ENCODE data around the gene KLHDC1. TPM values are rescaled to one million over a fixed set of nuclear protein-coding genes. Genes with fewer than 3 reads are reported as not detected.

Gene KLHDC1
- total RNA-seq, 1 experiment from 2014 or later, result 0.98 TPM

GRCh38 chr14:49687942-49688700 lies 4.8 kb upstream of the KLHDC1 start, which contains the start of gene POLE2:
Gene POLE2, minus strand, starts transcription at chr14:49688214. Its CDS starts 11 bp downstream, at chr14:49688203.
- H3K9me3 ChIP-seq, result no peaks in the 10 kb centered on the region
- ChIA-PET POLR2A (interaction anchor here (0.9 to 1.7 kb wide), 8 partner anchors 29 to 102 kb away, joined by 3 to 15 read pairs (median 4); partner anchors contain the start of genes KLHDC2 and RPS29), CTCF (interaction anchor here (1.3 to 1.7 kb wide), 4 partner anchors 54 to 164 kb away, joined by 3 to 14 read pairs (median 8); partner anchors contain the start of gene NEMF)
- H3K36me3 Mint-ChIP-seq (ENCODE audit: insufficient read depth, unreplicated experiment), result peaks cover 9% of the 10 kb centered on the region
- DNase-seq, result peak; percentile 80 to 86
- no peaks in the 10 kb centered on the region for H3K27me3 Mint-ChIP-seq (ENCODE audit: insufficient read depth, unreplicated experiment)
- peak within 1 kb of the TSS; percentile 85 for H3K4me3 Mint-ChIP-seq (ENCODE audit: unreplicated experiment)
- BruUV-seq (replicated peaks), result no TSS peak
- H3K27ac Mint-ChIP-seq (ENCODE audit: unreplicated experiment), result peak within 1 kb of the TSS; percentile 93
- peak within 1 kb of the TSS; percentile 93 for H3K4me3 ChIP-seq (ENCODE audit: low read depth, low read length)
- TF ChIP-seq CTCF (IDR thresholded peaks at IDR 0.05; ENCODE audit: insufficient read depth in 1 of 2, low read depth in 1 of 2, low read length in 1 of 2, severe bottlenecking in 1 of 2, unreplicated experiment in 1 of 2), result no peak
- peaks cover 30% of the 10 kb centered on the region for H3K4me1 Mint-ChIP-seq (ENCODE audit: low read depth, unreplicated experiment)
- H3K36me3 ChIP-seq (ENCODE audit: control insufficient read depth, insufficient read depth, low read length), result no peaks in the 10 kb centered on the region
- H3K9me3 Mint-ChIP-seq (ENCODE audit: unreplicated experiment), result no peaks in the 10 kb centered on the region
- no peaks in the 10 kb centered on the region for H3K27me3 ChIP-seq (replicated peaks; ENCODE audit: control insufficient read depth, insufficient read depth, low read length)
- peaks cover 4% of the 10 kb centered on the region; the same call in 1 of the 2 replicates for H3K4me1 ChIP-seq
- intact Hi-C loops (cut with micrococcal nuclease; ENCODE audit: unreplicated experiment), result loop anchor here (1.0 to 5.0 kb wide), 4 partner anchors 47 to 164 kb away; partner anchors contain the start of genes DNAAF2 and NEMF

DNA sequence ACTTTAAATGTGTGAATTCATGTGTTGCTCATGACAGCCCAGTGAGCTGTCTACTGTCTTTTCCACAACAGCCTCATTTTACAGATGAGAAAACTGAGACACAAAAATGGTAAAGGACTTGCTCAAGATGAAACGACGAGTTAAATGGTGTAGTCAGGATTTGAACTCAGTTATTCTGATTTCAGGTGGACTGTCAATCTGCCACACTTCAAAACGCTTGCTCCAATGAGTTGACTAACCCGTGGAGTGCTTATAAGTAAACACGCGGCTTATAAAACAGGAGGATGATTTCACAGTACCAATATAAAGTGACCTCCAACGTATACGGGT lies 4.3 kb upstream of the KLHDC1 start:
- H3K4me3 Mint-ChIP-seq (ENCODE audit: unreplicated experiment), result peak overlapping the region; percentile 85
- TSS peak; percentile 92 for BruUV-seq (replicated peaks)
- Histone ChIP-seq H3K9me3 (no peaks in the 10 kb centered on the region), H3K4me3 (ENCODE audit: low read depth, low read length) (peak overlapping the region; percentile 93), H3K36me3 (ENCODE audit: control insufficient read depth, insufficient read depth, low read length) (no peaks in the 10 kb centered on the region), H3K27me3 (replicated peaks; ENCODE audit: control insufficient read depth, insufficient read depth, low read length) (no peaks in the 10 kb centered on the region), H3K4me1 (peaks cover 4% of the 10 kb centered on the region; the same call in 1 of the 2 replicates)
- peak overlapping the region; percentile 93 for H3K27ac Mint-ChIP-seq (ENCODE audit: unreplicated experiment)
- intact Hi-C loops (cut with micrococcal nuclease; ENCODE audit: unreplicated experiment), result loop anchor here (1.0 to 5.0 kb wide), 3 partner anchors 54 to 164 kb away; partner anchors contain the start of genes DNAAF2 and NEMF
- peaks cover 9% of the 10 kb centered on the region for H3K36me3 Mint-ChIP-seq (ENCODE audit: insufficient read depth, unreplicated experiment)
- CTCF ChIA-PET, result interaction anchor here (1.3 to 1.7 kb wide), 3 partner anchors 54 to 164 kb away, joined by 3 to 14 read pairs (median 12); partner anchors contain the start of gene NEMF
- TF ChIP-seq CTCF (IDR thresholded peaks at IDR 0.05; ENCODE audit: insufficient read depth in 1 of 2, low read depth in 1 of 2, low read length in 1 of 2, severe bottlenecking in 1 of 2, unreplicated experiment in 1 of 2), result no peak
- no peaks in the 10 kb centered on the region for H3K27me3 Mint-ChIP-seq (ENCODE audit: insufficient read depth, unreplicated experiment)
- H3K4me1 Mint-ChIP-seq (ENCODE audit: low read depth, unreplicated experiment), result peaks cover 30% of the 10 kb centered on the region
- POLR2A ChIA-PET, result interaction anchor here (1.0 to 1.7 kb wide), 7 partner anchors 33 to 102 kb away, joined by 3 to 15 read pairs (median 4); partner anchors contain the start of genes KLHDC2 and RPS29
- no peak for DNase-seq
- no peaks in the 10 kb centered on the region for H3K9me3 Mint-ChIP-seq (ENCODE audit: unreplicated experiment)

DNA sequence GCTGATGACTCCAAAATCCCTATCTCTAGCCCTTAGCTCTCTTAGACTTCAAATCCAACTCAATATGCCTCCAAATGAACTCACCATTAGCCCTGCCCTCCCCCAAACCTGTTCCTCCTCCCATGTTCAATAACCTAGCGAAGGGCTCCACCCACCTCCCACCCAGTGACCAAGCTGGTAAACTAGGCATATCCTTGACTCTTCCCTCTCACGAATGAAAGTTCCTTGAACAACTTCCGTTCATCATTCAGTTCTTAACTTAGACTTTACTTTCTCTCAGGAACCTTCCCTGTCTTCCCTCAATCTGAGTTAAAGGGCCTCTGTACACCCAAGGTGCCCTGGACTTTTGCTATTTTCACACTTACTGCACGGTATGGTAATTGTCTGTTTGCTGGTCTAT lies 1.9 kb upstream of the KLHDC1 start:
- Mint-ChIP-seq H3K4me1 (ENCODE audit: low read depth, unreplicated experiment) (peaks cover 30% of the 10 kb centered on the region), H3K9me3 (ENCODE audit: unreplicated experiment) (no peaks in the 10 kb centered on the region), H3K4me3 (ENCODE audit: unreplicated experiment) (no peak overlapping the region), H3K27me3 (ENCODE audit: insufficient read depth, unreplicated experiment) (no peaks in the 10 kb centered on the region), H3K27ac (ENCODE audit: unreplicated experiment) (peak overlapping the region; percentile 6), H3K36me3 (ENCODE audit: insufficient read depth, unreplicated experiment) (peaks cover 9% of the 10 kb centered on the region)
- H3K27me3 ChIP-seq (replicated peaks; ENCODE audit: control insufficient read depth, insufficient read depth, low read length), result no peaks in the 10 kb centered on the region
- H3K36me3 ChIP-seq (ENCODE audit: control insufficient read depth, insufficient read depth, low read length), result no peaks in the 10 kb centered on the region
- DNase-seq, result peak in 1 of 2 experiments; percentile 10
- no peaks in the 10 kb centered on the region for H3K9me3 ChIP-seq
- H3K4me1 ChIP-seq, result peaks cover 4% of the 10 kb centered on the region; the same call in 1 of the 2 replicates
- no peak overlapping the region for H3K4me3 ChIP-seq (ENCODE audit: low read depth, low read length)
- no peak for TF ChIP-seq CTCF (IDR thresholded peaks at IDR 0.05; ENCODE audit: insufficient read depth in 1 of 2, low read depth in 1 of 2, low read length in 1 of 2, severe bottlenecking in 1 of 2, unreplicated experiment in 1 of 2)
- ChIA-PET CTCF (no interaction called here), POLR2A (no interaction called here)
- intact Hi-C loops (cut with micrococcal nuclease; ENCODE audit: unreplicated experiment), result no loop called here
- no TSS peak for BruUV-seq (replicated peaks)
